Ishikawa (cell line): Measurements from ENCODE around the gene GALNT2.

Experiments used
- CEBPB ChIP-seq: IDR thresholded peaks from 2 replicates; pipeline ENCODE4 v1.6.1; 2012
- CREB1 ChIP-seq: IDR thresholded peaks from 2 replicates; pipeline ENCODE4 v1.6.1; 2012; ENCODE audit warnings: low read depth
- EP300 ChIP-seq: IDR thresholded peaks from 2 replicates; pipeline ENCODE4 v1.6.1; 2012; ENCODE audit warnings: borderline replicate concordance
- MAX ChIP-seq: IDR thresholded peaks from 2 replicates; pipeline ENCODE4 v1.6.1; 2012
- NFIC ChIP-seq: IDR thresholded peaks from 2 replicates; pipeline ENCODE4 v1.6.1; 2012
- RAD21 ChIP-seq: IDR thresholded peaks from 2 replicates; pipeline ENCODE4 v1.6.1; 2012; ENCODE audit warnings: low read depth
- TAF1 ChIP-seq: IDR thresholded peaks from 2 replicates; pipeline ENCODE4 v1.6.1; 2012; ENCODE audit warnings: low read depth, mild to moderate bottlenecking
- TCF12 ChIP-seq: IDR thresholded peaks from 2 replicates; pipeline ENCODE4 v1.6.1; 2012; ENCODE audit warnings: low read depth

DNA sequence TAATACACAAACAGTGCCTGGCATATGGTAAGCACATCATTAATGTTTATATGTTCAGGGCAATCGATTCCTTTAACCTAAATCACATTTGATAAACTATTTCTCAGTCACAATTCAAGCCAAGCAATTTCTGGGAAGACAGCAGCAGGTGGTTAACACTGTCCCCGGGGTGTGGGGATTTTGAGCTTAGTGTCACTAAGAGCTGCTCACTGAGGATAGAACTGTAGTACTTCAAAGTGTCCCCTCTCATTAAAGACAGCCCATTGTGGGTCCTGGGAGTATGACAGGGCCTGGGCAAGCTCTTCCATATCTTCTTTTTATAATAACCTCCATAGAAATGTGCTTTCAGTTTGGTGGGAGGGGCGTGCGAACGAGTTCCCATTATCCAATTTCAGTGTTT is 8.4 kb upstream of the GALNT2 start:
- TF ChIP-seq EP300: no peak
- no peak for TF ChIP-seq TAF1
- TF ChIP-seq RAD21: no peak
- no peak for TF ChIP-seq CEBPB
- no peak for TF ChIP-seq TCF12
- no peak for TF ChIP-seq CREB1
- no peak for TF ChIP-seq MAX
- TF ChIP-seq NFIC: no peak
